Upper lobe of right lung (tissue), 1 donor: ENCODE results near the gene SCN8A. TPM values are rescaled to one million over a fixed set of nuclear protein-coding genes. Genes with fewer than 3 reads are reported as not detected.

Source experiments
- ATAC-seq: fragments of 200-7000 bp; cut with Tn5 transposase; one replicate; pipeline ENCODE4 v1.9.1; 2020; ENCODE audit warnings: mild to moderate bottlenecking, moderate library complexity
- DNase-seq: peaks from one replicate; pipeline ENCODE4 v3.0.0-alpha.2; 2020
- H3K27ac ChIP-seq: fragments of 200-600 bp; one replicate; pipeline ENCODE4 v1.8.0; 2022
- H3K27me3 ChIP-seq: fragments of 200-600 bp; one replicate; pipeline ENCODE4 v1.8.0; 2022; ENCODE audit warnings: mild to moderate bottlenecking
- H3K36me3 ChIP-seq: fragments of 200-600 bp; one replicate; pipeline ENCODE4 v1.8.0; 2022
- H3K4me1 ChIP-seq: fragments of 200-600 bp; one replicate; pipeline ENCODE4 v1.8.0; 2022
- H3K4me3 ChIP-seq: fragments of 200-600 bp; one replicate; pipeline ENCODE4 v1.8.0; 2022; ENCODE audit warnings: mild to moderate bottlenecking
- H3K9me3 ChIP-seq: fragments of 200-600 bp; one replicate; pipeline ENCODE4 v1.8.0; 2022
- intact Hi-C: fragments of 100-400 bp; cut with DNase I; formaldehyde crosslinking; loops from one replicate; pipeline ENCODE4 v1.11.0; 2022
- total RNA-seq: library from RNA; stranded (reverse); fragmentation: NEBNext Ultra II Directional; extraction: Animal tissue kit (Norgen Biotek cat#: 25700); gene quantifications from one replicate; pipeline ENCODE4 v1.2.1, GENCODE V29; 2021
- TF ChIP-seq, protein P1 (sequence below): fragments of 200-600 bp; IDR thresholded peaks from one replicate; pipeline ENCODE4 v1.8.0; 2022; ENCODE audit warnings: antibody characterized with exemption
- donor health status: DM: no; HTN: yes; CAD: no; lungs with severe emphysema.

SCN8A gene
- total RNA-seq, 1 donor from 2014 or later, result 1.1 TPM

DNA sequence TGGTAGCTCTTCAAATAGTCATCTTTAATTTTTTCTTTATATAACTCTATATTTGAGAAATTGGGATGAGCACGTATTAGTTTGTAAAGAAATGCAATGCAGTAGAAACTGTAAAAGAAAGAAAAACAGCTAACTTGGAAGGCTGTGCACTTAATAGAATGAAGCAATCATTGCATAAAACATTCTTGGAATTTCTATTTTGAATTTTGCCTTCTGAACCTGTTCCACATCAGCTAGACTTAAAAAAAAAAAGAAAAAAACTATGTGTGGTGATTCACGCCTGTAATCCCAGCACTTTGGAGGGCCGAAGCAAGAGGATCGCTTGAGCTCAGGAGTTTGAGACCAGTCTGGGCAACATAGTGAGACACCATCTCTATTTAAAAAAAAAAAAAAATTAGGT lies 29.4 kb downstream of the SCN8A start:
- Histone ChIP-seq H3K4me1 (no peaks in the 10 kb centered on the region), H3K27me3 (no peaks in the 10 kb centered on the region), H3K9me3 (no peaks in the 10 kb centered on the region), H3K27ac (no peak overlapping the region), H3K4me3 (no peak overlapping the region), H3K36me3 (no peaks in the 10 kb centered on the region)
- DNase-seq, result no peak
- no peak for ATAC-seq
- TF ChIP-seq, protein P1, sequence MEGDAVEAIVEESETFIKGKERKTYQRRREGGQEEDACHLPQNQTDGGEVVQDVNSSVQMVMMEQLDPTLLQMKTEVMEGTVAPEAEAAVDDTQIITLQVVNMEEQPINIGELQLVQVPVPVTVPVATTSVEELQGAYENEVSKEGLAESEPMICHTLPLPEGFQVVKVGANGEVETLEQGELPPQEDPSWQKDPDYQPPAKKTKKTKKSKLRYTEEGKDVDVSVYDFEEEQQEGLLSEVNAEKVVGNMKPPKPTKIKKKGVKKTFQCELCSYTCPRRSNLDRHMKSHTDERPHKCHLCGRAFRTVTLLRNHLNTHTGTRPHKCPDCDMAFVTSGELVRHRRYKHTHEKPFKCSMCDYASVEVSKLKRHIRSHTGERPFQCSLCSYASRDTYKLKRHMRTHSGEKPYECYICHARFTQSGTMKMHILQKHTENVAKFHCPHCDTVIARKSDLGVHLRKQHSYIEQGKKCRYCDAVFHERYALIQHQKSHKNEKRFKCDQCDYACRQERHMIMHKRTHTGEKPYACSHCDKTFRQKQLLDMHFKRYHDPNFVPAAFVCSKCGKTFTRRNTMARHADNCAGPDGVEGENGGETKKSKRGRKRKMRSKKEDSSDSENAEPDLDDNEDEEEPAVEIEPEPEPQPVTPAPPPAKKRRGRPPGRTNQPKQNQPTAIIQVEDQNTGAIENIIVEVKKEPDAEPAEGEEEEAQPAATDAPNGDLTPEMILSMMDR, result no peak
- intact Hi-C loops, result no loop called here

GRCh38 chr12:51621156-51621922 lies 30.3 kb downstream of the SCN8A start:
- TF ChIP-seq, protein P1, result no peak
- Histone ChIP-seq H3K9me3 (no peaks in the 10 kb centered on the region), H3K4me3 (no peak overlapping the region), H3K36me3 (no peaks in the 10 kb centered on the region), H3K27me3 (no peaks in the 10 kb centered on the region), H3K27ac (no peak overlapping the region), H3K4me1 (no peaks in the 10 kb centered on the region)
- intact Hi-C loops, result no loop called here
- DNase-seq (no peak), ATAC-seq (no peak)

GRCh38 chr12:51622564-51622963 lies 31.5 kb downstream of the SCN8A start:
- no peaks in the 10 kb centered on the region for H3K36me3 ChIP-seq
- H3K27me3 ChIP-seq, result no peaks in the 10 kb centered on the region
- ATAC-seq, result no peak
- no peaks in the 10 kb centered on the region for H3K9me3 ChIP-seq
- no peak for DNase-seq
- intact Hi-C loops, result no loop called here
- no peak overlapping the region for H3K27ac ChIP-seq
- TF ChIP-seq, protein P1, result no peak
- H3K4me1 ChIP-seq, result no peaks in the 10 kb centered on the region
- H3K4me3 ChIP-seq, result no peak overlapping the region

- no peak for ATAC-seq
- Histone ChIP-seq H3K4me1 (no peaks in the 10 kb centered on the region), H3K9me3 (no peaks in the 10 kb centered on the region), H3K36me3 (no peaks in the 10 kb centered on the region), H3K27me3 (no peaks in the 10 kb centered on the region), H3K4me3 (no peak overlapping the region), H3K27ac (no peak overlapping the region)
- no peak for DNase-seq
- TF ChIP-seq, protein P1, result no peak
- intact Hi-C loops, result no loop called here
These were observed 34.3 kb downstream of the SCN8A start for GRCh38 chr12:51625370-51625769.

DNA sequence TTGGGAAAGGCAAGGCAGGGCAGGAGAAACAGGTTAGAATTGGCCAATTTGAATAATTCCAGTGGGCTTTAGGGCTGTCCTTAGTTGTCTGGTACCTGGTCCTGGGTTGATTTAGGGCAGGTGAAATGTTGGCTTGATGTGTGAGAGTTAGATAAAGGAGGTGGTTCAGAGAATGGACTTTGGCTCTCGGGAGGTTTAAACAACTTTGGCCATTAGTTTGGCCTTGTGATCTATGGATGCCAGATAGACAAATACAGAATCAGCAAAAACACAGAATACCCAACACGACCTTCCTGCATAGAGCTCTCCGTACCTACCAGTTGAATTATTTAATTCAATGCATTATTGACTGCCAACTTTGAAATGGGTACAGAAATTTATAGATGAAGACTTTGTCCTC lies 35.1 kb downstream of the SCN8A start:
- H3K4me1 ChIP-seq, result no peaks in the 10 kb centered on the region
- H3K4me3 ChIP-seq, result no peak overlapping the region
- intact Hi-C loops, result no loop called here
- ATAC-seq, result no peak
- TF ChIP-seq, protein P1, result no peak
- no peak for DNase-seq
- no peaks in the 10 kb centered on the region for H3K9me3 ChIP-seq
- no peaks in the 10 kb centered on the region for H3K36me3 ChIP-seq
- no peaks in the 10 kb centered on the region for H3K27me3 ChIP-seq
- H3K27ac ChIP-seq, result no peak overlapping the region

GRCh38 chr12:51626629-51627028 lies 35.6 kb downstream of the SCN8A start:
- H3K4me3 ChIP-seq, result no peak overlapping the region
- no peak overlapping the region for H3K27ac ChIP-seq
- no peak for ATAC-seq
- no peaks in the 10 kb centered on the region for H3K9me3 ChIP-seq
- DNase-seq, result no peak
- no peaks in the 10 kb centered on the region for H3K36me3 ChIP-seq
- TF ChIP-seq, protein P1, result no peak
- H3K27me3 ChIP-seq, result no peaks in the 10 kb centered on the region
- H3K4me1 ChIP-seq, result no peaks in the 10 kb centered on the region
- intact Hi-C loops, result no loop called here
